Esophagus muscularis mucosa (tissue), 4 donors: ENCODE data around the gene HNRNPH3.

Source experiments
- EP300 ChIP-seq: sonication (generic); formaldehyde crosslinking; IDR thresholded peaks from one replicate; pipeline ENCODE4 v1.6.1; 2017; ENCODE audit warnings: antibody characterized with exemption
- POLR2A ChIP-seq: fragments of 450-650 bp; IDR thresholded peaks from one replicate; pipeline ENCODE4 v1.6.1; 2017; ENCODE audit warnings: antibody characterized with exemption, moderate library complexity, mild to moderate bottlenecking, low read depth
- POLR2AphosphoS5 ChIP-seq, 2 donors: sonication (generic); formaldehyde crosslinking; IDR thresholded peaks; one replicate each; pipeline ENCODE4 v1.6.1; 2017; ENCODE audit warnings: antibody characterized with exemption in 2 of 2
- TF ChIP-seq, protein P1 (sequence below), 3 experiments: fragments of 200-600 bp in 2 of 3; fragments of 450-650 bp in 1 of 3; sonication (generic) in 2 of 3; IDR thresholded peaks; one replicate each; pipeline ENCODE4 v1.5.1; 2017 to 2019; ENCODE audit warnings: antibody characterized with exemption in 3 of 3, mild to moderate bottlenecking in 2 of 3, moderate library complexity in 1 of 3

DNA sequence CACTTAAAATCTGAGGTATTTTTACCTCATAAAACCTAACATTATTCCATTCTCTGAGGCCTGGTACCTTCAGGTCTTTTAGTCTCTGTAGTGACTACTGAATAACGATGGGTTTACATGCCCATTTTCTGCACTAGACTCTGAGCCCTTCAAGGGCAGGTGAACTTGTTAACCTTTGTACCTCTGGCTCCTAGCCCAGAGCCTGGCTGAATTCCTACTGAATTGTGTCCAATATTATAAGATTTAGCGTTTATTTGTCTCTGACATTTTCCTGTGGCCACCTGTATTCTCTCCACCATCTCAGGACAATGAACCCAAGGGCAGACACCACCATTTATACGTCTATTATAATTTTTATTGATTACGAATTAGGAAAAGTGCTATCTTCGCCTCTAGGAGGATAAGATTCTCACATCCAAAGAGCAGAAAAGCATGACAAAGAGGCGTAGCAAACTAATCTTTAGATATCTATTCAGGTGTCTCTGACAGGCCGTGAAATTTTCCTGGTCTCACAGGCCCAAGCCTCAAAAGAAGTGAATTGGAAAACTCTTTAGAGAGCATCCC is 27.9 kb upstream of the HNRNPH3 start:
- TF ChIP-seq, protein P1, sequence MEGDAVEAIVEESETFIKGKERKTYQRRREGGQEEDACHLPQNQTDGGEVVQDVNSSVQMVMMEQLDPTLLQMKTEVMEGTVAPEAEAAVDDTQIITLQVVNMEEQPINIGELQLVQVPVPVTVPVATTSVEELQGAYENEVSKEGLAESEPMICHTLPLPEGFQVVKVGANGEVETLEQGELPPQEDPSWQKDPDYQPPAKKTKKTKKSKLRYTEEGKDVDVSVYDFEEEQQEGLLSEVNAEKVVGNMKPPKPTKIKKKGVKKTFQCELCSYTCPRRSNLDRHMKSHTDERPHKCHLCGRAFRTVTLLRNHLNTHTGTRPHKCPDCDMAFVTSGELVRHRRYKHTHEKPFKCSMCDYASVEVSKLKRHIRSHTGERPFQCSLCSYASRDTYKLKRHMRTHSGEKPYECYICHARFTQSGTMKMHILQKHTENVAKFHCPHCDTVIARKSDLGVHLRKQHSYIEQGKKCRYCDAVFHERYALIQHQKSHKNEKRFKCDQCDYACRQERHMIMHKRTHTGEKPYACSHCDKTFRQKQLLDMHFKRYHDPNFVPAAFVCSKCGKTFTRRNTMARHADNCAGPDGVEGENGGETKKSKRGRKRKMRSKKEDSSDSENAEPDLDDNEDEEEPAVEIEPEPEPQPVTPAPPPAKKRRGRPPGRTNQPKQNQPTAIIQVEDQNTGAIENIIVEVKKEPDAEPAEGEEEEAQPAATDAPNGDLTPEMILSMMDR (IDR thresholded peaks at IDR 0.05), result no peak
- TF ChIP-seq POLR2A (no peak), POLR2AphosphoS5 (IDR thresholded peaks at IDR 0.05) (no peak), EP300 (no peak)
